ENCODE results near the gene SH3BP5. TPM values are rescaled to one million over a fixed set of nuclear protein-coding genes. Genes with fewer than 3 reads are reported as not detected.
A peak's percentile ranks its signal among the peaks of the same experiment; 100 is the strongest.

Gene SH3BP5
- total and polyA plus RNA-seq, 2 donors (not counting 1 experiment from before 2014, with no cell fraction given), result 76.6 to 92.3 TPM

DNA sequence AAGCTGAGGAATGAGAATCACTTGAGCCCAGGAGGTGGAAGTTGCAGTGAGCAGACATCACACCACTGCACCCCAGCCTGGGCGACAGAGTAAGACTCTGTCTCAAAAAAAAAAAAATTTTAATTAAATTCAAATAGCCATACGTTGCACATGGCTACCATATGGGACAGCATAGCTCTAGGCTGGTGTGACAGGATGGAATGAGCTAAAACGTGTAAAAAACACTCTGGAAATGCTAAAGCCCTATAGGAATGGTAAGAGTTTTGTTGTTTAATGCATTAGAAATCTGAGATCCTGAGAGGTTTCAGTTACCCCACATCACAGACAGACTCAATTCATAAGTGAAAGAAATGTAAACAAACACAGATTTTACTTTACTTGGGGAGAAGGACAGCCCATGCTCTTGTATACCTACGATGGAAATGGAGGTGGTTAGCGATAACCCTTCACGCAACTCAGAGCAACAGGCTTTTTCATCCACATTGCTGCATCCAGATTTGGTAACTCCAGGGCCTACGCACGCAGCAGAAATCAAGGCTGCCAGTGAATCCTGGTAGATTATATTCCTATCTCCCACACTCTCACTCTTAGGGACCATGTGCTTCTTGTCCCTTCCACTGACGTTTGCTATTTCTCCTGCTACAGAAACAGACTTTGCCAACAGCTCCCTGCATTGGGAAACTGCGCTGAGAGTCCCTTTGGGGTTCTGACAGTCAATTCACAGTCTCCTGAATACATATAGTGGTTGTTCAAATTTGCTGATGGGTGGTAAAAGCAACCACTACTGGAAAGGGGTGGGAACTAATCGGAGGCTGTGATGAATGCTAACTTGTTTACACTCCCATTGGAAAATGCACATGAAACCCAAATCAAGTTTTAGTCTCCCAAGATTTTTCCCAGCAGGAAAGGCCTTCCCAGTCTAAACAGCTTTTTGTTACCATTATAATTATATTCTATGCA, 3.1 kb downstream of the SH3BP5 start:
- Histone ChIP-seq H3K36me3 (replicated peaks in 1 of 2; ENCODE audit: control extremely low read depth in 1 of 2, control insufficient read depth in 1 of 2, extremely low read depth in 1 of 2, insufficient read depth in 2 of 2, low read length in 1 of 2) (peaks cover 4 to 57% of the 10 kb centered on the region in 2 experiments), H3K27me3 (replicated peaks in 1 of 4; ENCODE audit: control extremely low read depth in 1 of 4, control insufficient read depth in 3 of 4, insufficient read depth in 4 of 4, low read length in 3 of 4) (no peaks in the 10 kb centered on the region), H3K9me3 (ENCODE audit: control extremely low read depth in 1 of 3, control insufficient read depth in 2 of 3, insufficient read depth in 1 of 3, low read length in 2 of 3) (no peaks in the 10 kb centered on the region), H3K4me3 (ENCODE audit: control extremely low read depth in 1 of 5, extremely low read depth in 1 of 5, insufficient read depth in 1 of 5, low read depth in 2 of 5, low read length in 4 of 5) (peak overlapping the region in 1 of 5 experiments; percentile 75), H3K9ac (ENCODE audit: low read length) (no peak overlapping the region), H3K79me2 (ENCODE audit: control insufficient read depth, insufficient read depth, low read length) (peaks cover 96% of the 10 kb centered on the region), H3K4me2 (replicated peaks; ENCODE audit: low read depth, low read length, poor library complexity, severe bottlenecking) (peak overlapping the region; percentile 81), H3K27ac (ENCODE audit: low read length in 2 of 2) (peak overlapping the region in 1 of 2 donors; percentile 84), H4K20me1 (ENCODE audit: control insufficient read depth, insufficient read depth, low read length, poor library complexity, severe bottlenecking) (peaks cover 71% of the 10 kb centered on the region), H2AFZ (ENCODE audit: insufficient read depth, low read depth, low read length, poor library complexity, severe bottlenecking) (no peak overlapping the region), H3K4me1 (ENCODE audit: control insufficient read depth in 2 of 2, insufficient read depth in 2 of 2, low read length in 2 of 2) (peaks cover 70 to 75% of the 10 kb centered on the region in 2 donors)
- peak overlapping the region; percentile 90 for H3K27ac Mint-ChIP-seq
- H3K27me3 Mint-ChIP-seq, result no peaks in the 10 kb centered on the region
- no peak for ATAC-seq (ENCODE audit: low read depth)
- H3K4me1 Mint-ChIP-seq, result peaks cover 84% of the 10 kb centered on the region
- ChIA-PET CTCF (interaction anchor here (0.7 to 11.5 kb wide), 20 partner anchors 8 to 77 kb away, joined by 3 to 221 read pairs (median 6); no protein-coding TSS in a partner anchor), POLR2A (interaction anchor here (1.1 to 2.3 kb wide), 4 partner anchors 9 to 40 kb away, joined by 3 to 10 read pairs (median 6); no protein-coding TSS in a partner anchor)
- TF ChIP-seq, protein P1, sequence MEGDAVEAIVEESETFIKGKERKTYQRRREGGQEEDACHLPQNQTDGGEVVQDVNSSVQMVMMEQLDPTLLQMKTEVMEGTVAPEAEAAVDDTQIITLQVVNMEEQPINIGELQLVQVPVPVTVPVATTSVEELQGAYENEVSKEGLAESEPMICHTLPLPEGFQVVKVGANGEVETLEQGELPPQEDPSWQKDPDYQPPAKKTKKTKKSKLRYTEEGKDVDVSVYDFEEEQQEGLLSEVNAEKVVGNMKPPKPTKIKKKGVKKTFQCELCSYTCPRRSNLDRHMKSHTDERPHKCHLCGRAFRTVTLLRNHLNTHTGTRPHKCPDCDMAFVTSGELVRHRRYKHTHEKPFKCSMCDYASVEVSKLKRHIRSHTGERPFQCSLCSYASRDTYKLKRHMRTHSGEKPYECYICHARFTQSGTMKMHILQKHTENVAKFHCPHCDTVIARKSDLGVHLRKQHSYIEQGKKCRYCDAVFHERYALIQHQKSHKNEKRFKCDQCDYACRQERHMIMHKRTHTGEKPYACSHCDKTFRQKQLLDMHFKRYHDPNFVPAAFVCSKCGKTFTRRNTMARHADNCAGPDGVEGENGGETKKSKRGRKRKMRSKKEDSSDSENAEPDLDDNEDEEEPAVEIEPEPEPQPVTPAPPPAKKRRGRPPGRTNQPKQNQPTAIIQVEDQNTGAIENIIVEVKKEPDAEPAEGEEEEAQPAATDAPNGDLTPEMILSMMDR (IDR thresholded peaks at IDR 0.05), result no peak
- no peak for TF ChIP-seq EZH2 (IDR thresholded peaks at IDR 0.05; ENCODE audit: borderline replicate concordance, insufficient read depth, low read depth, low read length, poor library complexity, severe bottlenecking)
- H3K9me3 Mint-ChIP-seq (ENCODE audit: insufficient read depth), result no peaks in the 10 kb centered on the region
- peak overlapping the region; percentile 93 for H3K4me3 Mint-ChIP-seq
- intact Hi-C loops (cut with micrococcal nuclease), result loop anchor here (2.0 kb wide), 1 partner anchor 13 kb away; no protein-coding TSS in a partner anchor
- WGBS (ENCODE audit: insufficient coverage), result 81% methylated on average over 5 of the region's 11 CpGs
- no peak for DNase-seq

Measured in B cell (primary cell).